Prostate gland (tissue), 2 donors: Measurements from ENCODE around the gene C6orf47. TPM values are rescaled to one million over a fixed set of nuclear protein-coding genes. Genes with fewer than 3 reads are reported as not detected.

ENCODE experiments used
- DNase-seq: peaks from one replicate; pipeline ENCODE4 v3.0.0-alpha.2; 2019; ENCODE audit warnings: low spot score
- H3K27ac ChIP-seq, 2 donors: fragments of 200-600 bp; sonication (generic); 2 replicates each; pipeline ENCODE4 v1.5.1; 2017 to 2019
- H3K27me3 ChIP-seq: fragments of 200-600 bp; sonication (generic); replicated peaks from 2 replicates; pipeline ENCODE4 v1.5.1; 2019; ENCODE audit not compliant: insufficient read depth
- H3K36me3 ChIP-seq, 2 donors: fragments of 200-600 bp; sonication (generic); 1 replicate in 1 of 2; 2 replicates in 1 of 2; pipeline versions ENCODE4 v1.5.1 to v1.8.1; 2017 to 2019
- H3K4me1 ChIP-seq: fragments of 200-600 bp; sonication (generic); replicated peaks from 2 replicates; pipeline ENCODE4 v1.5.1; 2019
- H3K4me3 ChIP-seq, 2 donors: fragments of 200-600 bp; sonication (generic); 2 replicates each; pipeline ENCODE4 v1.5.1; 2017 to 2019
- H3K9me3 ChIP-seq: fragments of 200-600 bp; sonication (generic); 2 replicates; pipeline ENCODE4 v1.5.1; 2017
- CTCF ChIP-seq, 4 experiments: fragments of 200-600 bp in 2 of 4; fragments of 450-650 bp in 2 of 4; sonication (generic) in 2 of 4; IDR thresholded peaks; 1 replicate in 3 of 4; 2 replicates in 1 of 4; pipeline ENCODE4 v1.5.1; 2016 to 2019; ENCODE audit warnings: antibody characterized with exemption in 4 of 4, mild to moderate bottlenecking in 2 of 4, moderate library complexity in 2 of 4
- POLR2A ChIP-seq: fragments of 450-650 bp; IDR thresholded peaks from one replicate; pipeline ENCODE4 v1.6.1; 2016; ENCODE audit warnings: antibody characterized with exemption, mild to moderate bottlenecking
- POLR2AphosphoS5 ChIP-seq: sonication (generic); formaldehyde crosslinking; IDR thresholded peaks from one replicate; pipeline ENCODE4 v1.6.1; 2017; ENCODE audit warnings: antibody characterized with exemption
- WGBS: methylation state at CpG from one replicate; pipeline ENCODE4 v1.1.5; 2018; 5-methylcytosine and 5-hydroxymethylcytosine counted together
- intact Hi-C: fragments of 100-400 bp; cut with DNase I; formaldehyde crosslinking; loops from one replicate; pipeline ENCODE4 v1.14.2; 2022
- total RNA-seq, 2 donors: library from RNA; depleted of rRNA; stranded (reverse); fragments of >200 nt; gene quantifications; one replicate each; pipeline ENCODE4 v1.1.0, GENCODE V29; 2016

C6orf47 gene
- total RNA-seq, 2 donors from 2014 or later, result 25.5 to 30.1 TPM

GRCh38 chr6:31676322-31676903, 15.8 kb upstream of the C6orf47 start:
- H3K27ac ChIP-seq, result no peak overlapping the region
- H3K9me3 ChIP-seq, result no peaks in the 10 kb centered on the region
- no peaks in the 10 kb centered on the region for H3K27me3 ChIP-seq
- H3K36me3 ChIP-seq, result no peaks in the 10 kb centered on the region
- no peak overlapping the region for H3K4me3 ChIP-seq
- TF ChIP-seq CTCF (IDR thresholded peaks at IDR 0.05) (no peak), POLR2AphosphoS5 (no peak), POLR2A (no peak)
- peaks cover 4% of the 10 kb centered on the region for H3K4me1 ChIP-seq
- intact Hi-C loops, result no loop called here
- 80% methylated on average over 4 of the region's 4 CpGs for WGBS
- DNase-seq, result no peak

GRCh38 chr6:31669676-31670075, 9.1 kb upstream of the C6orf47 start, which contains the start of gene LY6G5B:
LY6G5B (plus strand) TSS chr6:31669976; CDS start chr6:31670951, 975 bp downstream.
- H3K27ac ChIP-seq, result no peak within 1 kb of the TSS
- H3K9me3 ChIP-seq, result no peaks in the 10 kb centered on the region
- DNase-seq, result no peak
- intact Hi-C loops, result no loop called here
- H3K4me3 ChIP-seq, result no peak within 1 kb of the TSS
- H3K27me3 ChIP-seq, result no peaks in the 10 kb centered on the region
- TF ChIP-seq POLR2A, result no peak
- H3K36me3 ChIP-seq, result peaks cover 15 to 19% of the 10 kb centered on the region in 2 donors
- H3K4me1 ChIP-seq, result peaks cover 9% of the 10 kb centered on the region
- WGBS, result 84% methylated on average over 8 of the region's 8 CpGs

- TF ChIP-seq POLR2A, result no peak
- no peak for TF ChIP-seq CTCF (IDR thresholded peaks at IDR 0.05)
- TF ChIP-seq POLR2AphosphoS5, result no peak
- no peaks in the 10 kb centered on the region for H3K27me3 ChIP-seq
- H3K9me3 ChIP-seq, result no peaks in the 10 kb centered on the region
- H3K36me3 ChIP-seq, result peaks cover 15 to 19% of the 10 kb centered on the region in 2 donors
- intact Hi-C loops, result no loop called here
- H3K4me1 ChIP-seq, result peaks cover 17% of the 10 kb centered on the region
- 2% methylated on average over 15 of the region's 15 CpGs for WGBS
- peak overlapping the region; percentile 94 to 96 for H3K27ac ChIP-seq
- DNase-seq, result no peak
- H3K4me3 ChIP-seq, result peak overlapping the region; percentile 65 to 92
These were observed 5.9 kb upstream of the C6orf47 start for GRCh38 chr6:31666337-31666965.

GRCh38 chr6:31665501-31666336, 5.1 kb upstream of the C6orf47 start, which contains the start of gene CSNK2B:
CSNK2B (plus strand) TSS chr6:31666080; CDS start chr6:31666832, 752 bp downstream.
- no peaks in the 10 kb centered on the region for H3K9me3 ChIP-seq
- intact Hi-C loops, result no loop called here
- H3K27me3 ChIP-seq, result no peaks in the 10 kb centered on the region
- TF ChIP-seq POLR2AphosphoS5 (peak; percentile 98), POLR2A (peak; percentile 76), CTCF (IDR thresholded peaks at IDR 0.05) (peak in 2 of 4 experiments; percentile 19 to 21)
- WGBS, result under 1% methylated on average over 60 of the region's 63 CpGs
- H3K4me3 ChIP-seq, result peak within 1 kb of the TSS; percentile 65 to 92
- H3K27ac ChIP-seq, result peak within 1 kb of the TSS; percentile 94 to 96
- H3K36me3 ChIP-seq, result peaks cover 15 to 19% of the 10 kb centered on the region in 2 donors
- peaks cover 17% of the 10 kb centered on the region for H3K4me1 ChIP-seq
- peak; percentile 98 for DNase-seq
